Measurements from ENCODE around the gene PPFIBP1. TPM values are rescaled to one million over a fixed set of nuclear protein-coding genes. Genes with fewer than 3 reads are reported as not detected.
A peak's percentile ranks its signal among the peaks of the same experiment; 100 is the strongest.
"Not testable (repeated sequence)": the region's sequence is repeated elsewhere in the genome, so short reads cannot be mapped to it uniquely, and the experiment has no call there.

Gene PPFIBP1
- total RNA-seq, 2 donors from 2014 or later, result 98.5 to 213 TPM

- no peak overlapping the region for H3K27ac ChIP-seq (ENCODE audit: low read depth, low read length)
- no peak for DNase-seq
- no peaks in the 10 kb centered on the region for H3K27me3 Mint-ChIP-seq (ENCODE audit: insufficient read depth)
- H3K27ac Mint-ChIP-seq, result peak overlapping the region; percentile 59
- H3K9me3 ChIP-seq (ENCODE audit: control insufficient read depth, low read length), result peaks cover 10% of the 10 kb centered on the region
- no peaks in the 10 kb centered on the region for H3K27me3 ChIP-seq (ENCODE audit: control insufficient read depth, insufficient read depth, low read length, poor library complexity, severe bottlenecking)
- H3K36me3 ChIP-seq (ENCODE audit: control insufficient read depth, insufficient read depth, low read length), result peaks cover 16% of the 10 kb centered on the region
- 90 to 91% methylated on average over 2 to 4 of the region's 4 CpGs for WGBS, 2 experiments (ENCODE audit: insufficient coverage in 1 of 2, insufficient read length in 1 of 2)
- no peak overlapping the region for H3K4me3 Mint-ChIP-seq
- H3K4me1 ChIP-seq (ENCODE audit: control insufficient read depth, insufficient read depth, low read length), result peaks cover 15% of the 10 kb centered on the region
- H3K9me3 Mint-ChIP-seq, result peaks cover 14% of the 10 kb centered on the region
- H3K9ac ChIP-seq (ENCODE audit: extremely low read depth, low read length, poor library complexity, severe bottlenecking), result no peak overlapping the region
- H3K36me3 Mint-ChIP-seq (ENCODE audit: low read depth), result peaks cover 31% of the 10 kb centered on the region
- H3K4me1 Mint-ChIP-seq, result peaks cover 51% of the 10 kb centered on the region
- no peak for TF ChIP-seq CTCF (conservative IDR thresholded peaks at IDR 0.05)
- no peak overlapping the region for H3K4me3 ChIP-seq (ENCODE audit: low read length)
Measured at GRCh38 chr12:27593266-27593665, 69.3 kb downstream of the PPFIBP1 start.

- WGBS, 2 experiments (ENCODE audit: insufficient coverage in 1 of 2, insufficient read length in 1 of 2), result 86 to 96% methylated on average over 13 to 16 of the region's 16 CpGs
- Mint-ChIP-seq H3K27me3 (ENCODE audit: insufficient read depth) (no peaks in the 10 kb centered on the region), H3K27ac (no peak overlapping the region), H3K4me1 (peaks cover 39% of the 10 kb centered on the region), H3K4me3 (no peak overlapping the region), H3K36me3 (ENCODE audit: low read depth) (peaks cover 43% of the 10 kb centered on the region), H3K9me3 (peaks cover 20% of the 10 kb centered on the region)
- no peak overlapping the region for H3K27ac ChIP-seq (ENCODE audit: low read depth, low read length)
- peaks cover 24% of the 10 kb centered on the region for H3K36me3 ChIP-seq (ENCODE audit: control insufficient read depth, insufficient read depth, low read length)
- H3K9me3 ChIP-seq (ENCODE audit: control insufficient read depth, low read length), result peaks cover 15% of the 10 kb centered on the region
- DNase-seq, result no peak
- H3K27me3 ChIP-seq (ENCODE audit: control insufficient read depth, insufficient read depth, low read length, poor library complexity, severe bottlenecking), result no peaks in the 10 kb centered on the region
- no peak for TF ChIP-seq CTCF (conservative IDR thresholded peaks at IDR 0.05)
- H3K4me1 ChIP-seq (ENCODE audit: control insufficient read depth, insufficient read depth, low read length), result peaks cover 10% of the 10 kb centered on the region
- H3K9ac ChIP-seq (ENCODE audit: extremely low read depth, low read length, poor library complexity, severe bottlenecking), result no peak overlapping the region
- H3K4me3 ChIP-seq (ENCODE audit: low read length), result no peak overlapping the region
Measured at GRCh38 chr12:27595231-27595642, 71.2 kb downstream of the PPFIBP1 start.

GRCh38 chr12:27598866-27599265 is 74.9 kb downstream of the PPFIBP1 start:
- H3K4me3 Mint-ChIP-seq; H3K4me1 Mint-ChIP-seq; H3K27ac Mint-ChIP-seq; H3K4me3 ChIP-seq (ENCODE audit: low read length); H3K4me1 ChIP-seq (ENCODE audit: control insufficient read depth, insufficient read depth, low read length); H3K27me3 Mint-ChIP-seq (ENCODE audit: insufficient read depth); H3K9ac ChIP-seq (ENCODE audit: extremely low read depth, low read length, poor library complexity, severe bottlenecking); H3K27ac ChIP-seq (ENCODE audit: low read depth, low read length); DNase-seq; H3K27me3 ChIP-seq (ENCODE audit: control insufficient read depth, insufficient read depth, low read length, poor library complexity, severe bottlenecking): not testable (repeated sequence)
- WGBS, 2 experiments (ENCODE audit: insufficient coverage in 1 of 2, insufficient read length in 1 of 2), result 92 to 100% methylated on average over 1 of the region's 1 CpG
- peaks cover 20% of the 10 kb centered on the region for H3K36me3 ChIP-seq (ENCODE audit: control insufficient read depth, insufficient read depth, low read length)
- H3K36me3 Mint-ChIP-seq (ENCODE audit: low read depth), result peaks cover 45% of the 10 kb centered on the region
- H3K9me3 Mint-ChIP-seq, result peaks cover 23% of the 10 kb centered on the region
- peaks cover 23% of the 10 kb centered on the region for H3K9me3 ChIP-seq (ENCODE audit: control insufficient read depth, low read length)

GRCh38 chr12:27601056-27601828 is 77.2 kb downstream of the PPFIBP1 start:
- not testable (repeated sequence) for H3K27me3 ChIP-seq (ENCODE audit: control insufficient read depth, insufficient read depth, low read length, poor library complexity, severe bottlenecking); H3K4me3 Mint-ChIP-seq; H3K27ac ChIP-seq (ENCODE audit: low read depth, low read length); H3K27ac Mint-ChIP-seq; H3K4me1 ChIP-seq (ENCODE audit: control insufficient read depth, insufficient read depth, low read length); H3K4me1 Mint-ChIP-seq; H3K27me3 Mint-ChIP-seq (ENCODE audit: insufficient read depth); H3K4me3 ChIP-seq (ENCODE audit: low read length); DNase-seq; H3K9ac ChIP-seq (ENCODE audit: extremely low read depth, low read length, poor library complexity, severe bottlenecking)
- 88% methylated on average over 3 of the region's 5 CpGs; no CpG with 5 or more reads in 1 of the 2 experiments for WGBS, 2 experiments (ENCODE audit: insufficient coverage in 1 of 2, insufficient read length in 1 of 2)
- H3K36me3 ChIP-seq (ENCODE audit: control insufficient read depth, insufficient read depth, low read length), result peaks cover 13% of the 10 kb centered on the region
- H3K9me3 ChIP-seq (ENCODE audit: control insufficient read depth, low read length), result peaks cover 37% of the 10 kb centered on the region
- peaks cover 45% of the 10 kb centered on the region for H3K36me3 Mint-ChIP-seq (ENCODE audit: low read depth)
- H3K9me3 Mint-ChIP-seq, result peaks cover 35% of the 10 kb centered on the region
